Measurements from ENCODE around the gene TMEM145.

- TF ChIP-seq CTCF (conservative IDR thresholded peaks at IDR 0.05; ENCODE audit: low read length) = no peak
- TF ChIP-seq EZH2phosphoT487 (IDR thresholded peaks at IDR 0.05; ENCODE audit: borderline replicate concordance, low read depth, low read length) = no peak
Observed at GRCh38 chr19:42288881-42289555, 24.1 kb upstream of the TMEM145 start.

Data from OCI-LY7 (cell line).